ENCODE measurements around the gene UBE3D.

UBE3D gene

GRCh38 chr6:82891076-82891475 lies 174.6 kb downstream of the UBE3D start:
- Histone ChIP-seq H4K8ac (ENCODE audit: low read depth, low read length) (no peak overlapping the region), H2BK12ac (ENCODE audit: low read length) (no peak overlapping the region), H3K4me3 (ENCODE audit: low read depth, low read length) (no peak overlapping the region), H3K79me2 (ENCODE audit: control insufficient read depth, insufficient read depth, low read length, poor library complexity) (no peaks in the 10 kb centered on the region), H2AK5ac (ENCODE audit: low read length) (no peak overlapping the region), H3K18ac (ENCODE audit: low read length) (no peak overlapping the region), H3K36me3 (ENCODE audit: control insufficient read depth in 1 of 2, insufficient read depth in 2 of 2, low read length in 2 of 2) (no peaks in the 10 kb centered on the region), H3K79me1 (ENCODE audit: low read length) (no peaks in the 10 kb centered on the region), H3K27me3 (ENCODE audit: insufficient read depth, low read length) (no peaks in the 10 kb centered on the region), H3K9ac (ENCODE audit: low read length) (no peak overlapping the region), H4K12ac (ENCODE audit: low read depth, low read length) (no peak overlapping the region), H3K14ac (ENCODE audit: low read length) (no peak overlapping the region), H3K23ac (ENCODE audit: low read length) (no peak overlapping the region), H3K4ac (ENCODE audit: low read depth, low read length) (no peak overlapping the region), H2BK120ac (ENCODE audit: insufficient read depth, low read length, poor library complexity) (no peak overlapping the region), H2BK5ac (ENCODE audit: low read depth, low read length, poor library complexity) (no peak overlapping the region), H2AFZ (ENCODE audit: insufficient read depth, low read length, poor library complexity) (no peak overlapping the region), H3K27ac (ENCODE audit: low read depth, low read length) (no peak overlapping the region), H4K91ac (ENCODE audit: low read depth, low read length) (no peak overlapping the region), H3K4me2 (ENCODE audit: low read length) (no peak overlapping the region), H3K9me3 (ENCODE audit: insufficient read depth, low read depth, low read length) (no peaks in the 10 kb centered on the region), H3K4me1 (ENCODE audit: control insufficient read depth in 1 of 2, insufficient read depth in 2 of 2, low read length in 2 of 2) (no peaks in the 10 kb centered on the region)
- DNase-seq = no peak

GRCh38 chr6:82890240-82890639 lies 175.4 kb downstream of the UBE3D start:
- Histone ChIP-seq H3K23ac (ENCODE audit: low read length) (no peak overlapping the region), H3K4ac (ENCODE audit: low read depth, low read length) (no peak overlapping the region), H2BK5ac (ENCODE audit: low read depth, low read length, poor library complexity) (no peak overlapping the region), H3K9me3 (ENCODE audit: insufficient read depth, low read depth, low read length) (no peaks in the 10 kb centered on the region), H3K9ac (ENCODE audit: low read length) (no peak overlapping the region), H3K4me3 (ENCODE audit: low read depth, low read length) (no peak overlapping the region), H3K27me3 (ENCODE audit: insufficient read depth, low read length) (no peaks in the 10 kb centered on the region), H4K8ac (ENCODE audit: low read depth, low read length) (no peak overlapping the region), H4K91ac (ENCODE audit: low read depth, low read length) (no peak overlapping the region), H3K27ac (ENCODE audit: low read depth, low read length) (no peak overlapping the region), H4K12ac (ENCODE audit: low read depth, low read length) (no peak overlapping the region), H2BK12ac (ENCODE audit: low read length) (no peak overlapping the region), H2BK120ac (ENCODE audit: insufficient read depth, low read length, poor library complexity) (no peak overlapping the region), H2AFZ (ENCODE audit: insufficient read depth, low read length, poor library complexity) (no peak overlapping the region), H3K18ac (ENCODE audit: low read length) (no peak overlapping the region), H3K4me2 (ENCODE audit: low read length) (no peak overlapping the region), H3K4me1 (ENCODE audit: control insufficient read depth in 1 of 2, insufficient read depth in 2 of 2, low read length in 2 of 2) (no peaks in the 10 kb centered on the region), H3K79me1 (ENCODE audit: low read length) (no peaks in the 10 kb centered on the region), H3K14ac (ENCODE audit: low read length) (no peak overlapping the region), H3K79me2 (ENCODE audit: control insufficient read depth, insufficient read depth, low read length, poor library complexity) (no peaks in the 10 kb centered on the region), H3K36me3 (ENCODE audit: control insufficient read depth in 1 of 2, insufficient read depth in 2 of 2, low read length in 2 of 2) (no peaks in the 10 kb centered on the region), H2AK5ac (ENCODE audit: low read length) (no peak overlapping the region)
- no peak for DNase-seq
- WGBS (ENCODE audit: extremely low coverage, insufficient coverage, insufficient read length) = no CpG with 5 or more reads among the region's 1 CpG

GRCh38 chr6:82889143-82889542 lies 176.5 kb downstream of the UBE3D start:
- Histone ChIP-seq H2AFZ (ENCODE audit: insufficient read depth, low read length, poor library complexity) (no peak overlapping the region), H3K27me3 (ENCODE audit: insufficient read depth, low read length) (no peaks in the 10 kb centered on the region), H2BK5ac (ENCODE audit: low read depth, low read length, poor library complexity) (no peak overlapping the region), H3K18ac (ENCODE audit: low read length) (no peak overlapping the region), H2BK120ac (ENCODE audit: insufficient read depth, low read length, poor library complexity) (no peak overlapping the region), H2BK12ac (ENCODE audit: low read length) (no peak overlapping the region), H3K4me3 (ENCODE audit: low read depth, low read length) (no peak overlapping the region), H3K14ac (ENCODE audit: low read length) (no peak overlapping the region), H4K8ac (ENCODE audit: low read depth, low read length) (no peak overlapping the region), H3K79me1 (ENCODE audit: low read length) (no peaks in the 10 kb centered on the region), H3K27ac (ENCODE audit: low read depth, low read length) (no peak overlapping the region), H3K9ac (ENCODE audit: low read length) (no peak overlapping the region), H3K79me2 (ENCODE audit: control insufficient read depth, insufficient read depth, low read length, poor library complexity) (no peaks in the 10 kb centered on the region), H3K4ac (ENCODE audit: low read depth, low read length) (no peak overlapping the region), H3K36me3 (ENCODE audit: control insufficient read depth in 1 of 2, insufficient read depth in 2 of 2, low read length in 2 of 2) (no peaks in the 10 kb centered on the region), H3K23ac (ENCODE audit: low read length) (no peak overlapping the region), H4K12ac (ENCODE audit: low read depth, low read length) (no peak overlapping the region), H3K4me2 (ENCODE audit: low read length) (no peak overlapping the region), H4K91ac (ENCODE audit: low read depth, low read length) (no peak overlapping the region), H3K4me1 (ENCODE audit: control insufficient read depth in 1 of 2, insufficient read depth in 2 of 2, low read length in 2 of 2) (no peaks in the 10 kb centered on the region), H3K9me3 (ENCODE audit: insufficient read depth, low read depth, low read length) (no peaks in the 10 kb centered on the region), H2AK5ac (ENCODE audit: low read length) (no peak overlapping the region)
- DNase-seq = no peak
- no CpG with 5 or more reads among the region's 5 CpGs for WGBS (ENCODE audit: extremely low coverage, insufficient coverage, insufficient read length)

GRCh38 chr6:82882363-82883023 lies 183.1 kb downstream of the UBE3D start:
- H2BK120ac ChIP-seq (ENCODE audit: insufficient read depth, low read length, poor library complexity) = no peak overlapping the region
- H3K14ac ChIP-seq (ENCODE audit: low read length) = no peak overlapping the region
- no peaks in the 10 kb centered on the region for H3K4me1 ChIP-seq (ENCODE audit: control insufficient read depth in 1 of 2, insufficient read depth in 2 of 2, low read length in 2 of 2)
- H3K9ac ChIP-seq (ENCODE audit: low read length) = no peak overlapping the region
- H3K79me2 ChIP-seq (ENCODE audit: control insufficient read depth, insufficient read depth, low read length, poor library complexity) = no peaks in the 10 kb centered on the region
- no peak overlapping the region for H3K27ac ChIP-seq (ENCODE audit: low read depth, low read length)
- no peak overlapping the region for H4K8ac ChIP-seq (ENCODE audit: low read depth, low read length)
- H4K12ac ChIP-seq (ENCODE audit: low read depth, low read length) = no peak overlapping the region
- H3K4me2 ChIP-seq (ENCODE audit: low read length) = no peak overlapping the region
- H3K9me3 ChIP-seq (ENCODE audit: insufficient read depth, low read depth, low read length) = no peaks in the 10 kb centered on the region
- H3K27me3 ChIP-seq (ENCODE audit: insufficient read depth, low read length) = no peaks in the 10 kb centered on the region
- no peak overlapping the region for H2AFZ ChIP-seq (ENCODE audit: insufficient read depth, low read length, poor library complexity)
- no peaks in the 10 kb centered on the region for H3K79me1 ChIP-seq (ENCODE audit: low read length)
- H2BK12ac ChIP-seq (ENCODE audit: low read length) = no peak overlapping the region
- no CpG with 5 or more reads among the region's 2 CpGs for WGBS (ENCODE audit: extremely low coverage, insufficient coverage, insufficient read length)
- H2AK5ac ChIP-seq (ENCODE audit: low read length) = no peak overlapping the region
- H3K18ac ChIP-seq (ENCODE audit: low read length) = no peak overlapping the region
- H3K4me3 ChIP-seq (ENCODE audit: low read depth, low read length) = no peak overlapping the region
- DNase-seq = no peak
- no peak overlapping the region for H3K4ac ChIP-seq (ENCODE audit: low read depth, low read length)
- no peak overlapping the region for H2BK5ac ChIP-seq (ENCODE audit: low read depth, low read length, poor library complexity)
- H3K23ac ChIP-seq (ENCODE audit: low read length) = no peak overlapping the region
- no peaks in the 10 kb centered on the region for H3K36me3 ChIP-seq (ENCODE audit: control insufficient read depth in 1 of 2, insufficient read depth in 2 of 2, low read length in 2 of 2)
- H4K91ac ChIP-seq (ENCODE audit: low read depth, low read length) = no peak overlapping the region

All from trophoblast cell (in vitro differentiated cells and primary cell).